Measurements from ENCODE around the gene NCOR2.

The NCOR2 gene

GRCh38 chr12:124538194-124539082, 29.0 kb downstream of the NCOR2 start:
- no peak for DNase-seq (ENCODE audit: low read depth in 1 of 2, low spot score in 1 of 2)
- TF ChIP-seq JUND (IDR thresholded peaks at IDR 0.05; ENCODE audit: low read depth), result no peak
- in situ Hi-C loops (cut with HindIII; ENCODE audit: low pct_unique_long_range_greater_than_20kb, low sequenced_read_pairs), result no loop called here

- in situ Hi-C loops (cut with HindIII; ENCODE audit: low pct_unique_long_range_greater_than_20kb, low sequenced_read_pairs), result no loop called here
- no peak for TF ChIP-seq JUND (IDR thresholded peaks at IDR 0.05; ENCODE audit: low read depth)
- no peak for DNase-seq (ENCODE audit: low read depth in 1 of 2, low spot score in 1 of 2)
Measured at GRCh38 chr12:124537525-124538193, 29.8 kb downstream of the NCOR2 start.

- TF ChIP-seq JUND (IDR thresholded peaks at IDR 0.05; ENCODE audit: low read depth), result no peak
- DNase-seq (ENCODE audit: low read depth in 1 of 2, low spot score in 1 of 2), result no peak
- in situ Hi-C loops (cut with HindIII; ENCODE audit: low pct_unique_long_range_greater_than_20kb, low sequenced_read_pairs), result no loop called here
Measured at GRCh38 chr12:124536641-124537040, 30.8 kb downstream of the NCOR2 start.

GRCh38 chr12:124534776-124535740, 32.4 kb downstream of the NCOR2 start:
- no peak for TF ChIP-seq JUND (IDR thresholded peaks at IDR 0.05; ENCODE audit: low read depth)
- in situ Hi-C loops (cut with HindIII; ENCODE audit: low pct_unique_long_range_greater_than_20kb, low sequenced_read_pairs), result no loop called here
- DNase-seq (ENCODE audit: low read depth in 1 of 2, low spot score in 1 of 2), result no peak

- in situ Hi-C loops (cut with HindIII; ENCODE audit: low pct_unique_long_range_greater_than_20kb, low sequenced_read_pairs), result no loop called here
- no peak for DNase-seq (ENCODE audit: low read depth in 1 of 2, low spot score in 1 of 2)
- no peak for TF ChIP-seq JUND (IDR thresholded peaks at IDR 0.05; ENCODE audit: low read depth)
Measured at GRCh38 chr12:124533456-124533855, 34.0 kb downstream of the NCOR2 start.

GRCh38 chr12:124532967-124533366, 34.4 kb downstream of the NCOR2 start:
- in situ Hi-C loops (cut with HindIII; ENCODE audit: low pct_unique_long_range_greater_than_20kb, low sequenced_read_pairs), result no loop called here
- TF ChIP-seq JUND (IDR thresholded peaks at IDR 0.05; ENCODE audit: low read depth), result no peak
- DNase-seq (ENCODE audit: low read depth in 1 of 2, low spot score in 1 of 2), result no peak

- no peak for DNase-seq (ENCODE audit: low read depth in 1 of 2, low spot score in 1 of 2)
- no peak for TF ChIP-seq JUND (IDR thresholded peaks at IDR 0.05; ENCODE audit: low read depth)
- in situ Hi-C loops (cut with HindIII; ENCODE audit: low pct_unique_long_range_greater_than_20kb, low sequenced_read_pairs), result no loop called here
Measured at GRCh38 chr12:124532331-124532750, 35.1 kb downstream of the NCOR2 start.

- in situ Hi-C loops (cut with HindIII; ENCODE audit: low pct_unique_long_range_greater_than_20kb, low sequenced_read_pairs), result no loop called here
- TF ChIP-seq JUND (IDR thresholded peaks at IDR 0.05; ENCODE audit: low read depth), result no peak
- no peak for DNase-seq (ENCODE audit: low read depth in 1 of 2, low spot score in 1 of 2)
Measured at GRCh38 chr12:124531906-124532305, 35.5 kb downstream of the NCOR2 start.

- no peak for DNase-seq (ENCODE audit: low read depth in 1 of 2, low spot score in 1 of 2)
- TF ChIP-seq JUND (IDR thresholded peaks at IDR 0.05; ENCODE audit: low read depth), result no peak
- in situ Hi-C loops (cut with HindIII; ENCODE audit: low pct_unique_long_range_greater_than_20kb, low sequenced_read_pairs), result no loop called here
Measured at GRCh38 chr12:124531281-124531745, 36.1 kb downstream of the NCOR2 start.

- DNase-seq (ENCODE audit: low read depth in 1 of 2, low spot score in 1 of 2), result no peak
- no peak for TF ChIP-seq JUND (IDR thresholded peaks at IDR 0.05; ENCODE audit: low read depth)
- in situ Hi-C loops (cut with HindIII; ENCODE audit: low pct_unique_long_range_greater_than_20kb, low sequenced_read_pairs), result no loop called here
Measured at GRCh38 chr12:124530637-124531263, 36.7 kb downstream of the NCOR2 start.

GRCh38 chr12:124529565-124530276, 37.7 kb downstream of the NCOR2 start:
- in situ Hi-C loops (cut with HindIII; ENCODE audit: low pct_unique_long_range_greater_than_20kb, low sequenced_read_pairs), result no loop called here
- no peak for TF ChIP-seq JUND (IDR thresholded peaks at IDR 0.05; ENCODE audit: low read depth)
- DNase-seq (ENCODE audit: low read depth in 1 of 2, low spot score in 1 of 2), result no peak

Data from T47D (cell line).